Suppressor macrophage treated with lipopolysaccharide for 1 hour (primary cell): ENCODE data around the gene MED16.

Source experiments
- DNase-seq, 3 donors: peaks; one replicate each; pipeline ENCODE4 v3.0.0-alpha.2; 2020 to 2022

The MED16 gene

DNA sequence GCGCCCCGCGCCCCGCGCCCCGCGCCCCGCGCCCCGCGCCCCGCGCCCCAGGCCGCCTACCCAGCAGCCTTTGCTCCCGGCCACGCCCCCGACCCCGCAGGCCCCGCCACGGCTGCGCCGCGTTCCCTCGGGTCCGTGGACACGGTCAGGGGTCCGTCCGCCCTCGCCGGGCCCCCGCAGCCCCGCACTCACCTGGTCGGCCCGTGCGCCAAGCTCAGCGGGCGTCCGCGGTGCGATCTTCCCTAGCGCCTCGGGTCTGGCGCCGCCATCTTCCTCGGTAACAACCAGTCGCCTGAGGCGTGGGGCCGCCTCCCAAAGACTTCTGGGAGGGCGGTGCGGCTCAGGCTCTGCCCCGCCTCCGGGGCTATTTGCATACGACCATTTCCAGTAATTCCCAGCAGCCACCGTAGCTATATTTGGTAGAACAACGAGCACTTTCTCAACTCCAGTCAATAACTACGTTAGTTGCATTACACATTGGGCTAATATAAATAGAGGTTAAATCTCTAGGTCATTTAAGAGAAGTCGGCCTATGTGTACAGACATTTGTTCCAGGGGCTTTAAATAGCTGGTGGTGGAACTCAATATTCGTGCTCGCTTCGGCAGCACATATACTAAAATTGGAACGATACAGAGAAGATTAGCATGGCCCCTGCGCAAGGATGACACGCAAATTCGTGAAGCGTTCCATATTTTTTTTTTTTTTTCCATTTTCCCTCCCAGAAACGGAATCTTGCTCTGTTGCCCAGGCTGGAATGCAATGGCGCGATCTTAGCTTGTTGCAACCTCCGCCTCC, at the start of gene MED16, which contains the start of gene RNU6-9:
Gene MED16 (minus strand): TSS at position 294 of the 796 bp plus-strand sequence. CDS start 2,056 bp downstream, outside the sequence.
Gene RNU6-9 (plus strand): TSS at position 591 of the 796 bp plus-strand sequence.
- DNase-seq, result peak; percentile 96 to 97 (median 97)

GRCh38 chr19:942133-942645, 49.2 kb upstream of the MED16 start:
- no peak for DNase-seq

DNA sequence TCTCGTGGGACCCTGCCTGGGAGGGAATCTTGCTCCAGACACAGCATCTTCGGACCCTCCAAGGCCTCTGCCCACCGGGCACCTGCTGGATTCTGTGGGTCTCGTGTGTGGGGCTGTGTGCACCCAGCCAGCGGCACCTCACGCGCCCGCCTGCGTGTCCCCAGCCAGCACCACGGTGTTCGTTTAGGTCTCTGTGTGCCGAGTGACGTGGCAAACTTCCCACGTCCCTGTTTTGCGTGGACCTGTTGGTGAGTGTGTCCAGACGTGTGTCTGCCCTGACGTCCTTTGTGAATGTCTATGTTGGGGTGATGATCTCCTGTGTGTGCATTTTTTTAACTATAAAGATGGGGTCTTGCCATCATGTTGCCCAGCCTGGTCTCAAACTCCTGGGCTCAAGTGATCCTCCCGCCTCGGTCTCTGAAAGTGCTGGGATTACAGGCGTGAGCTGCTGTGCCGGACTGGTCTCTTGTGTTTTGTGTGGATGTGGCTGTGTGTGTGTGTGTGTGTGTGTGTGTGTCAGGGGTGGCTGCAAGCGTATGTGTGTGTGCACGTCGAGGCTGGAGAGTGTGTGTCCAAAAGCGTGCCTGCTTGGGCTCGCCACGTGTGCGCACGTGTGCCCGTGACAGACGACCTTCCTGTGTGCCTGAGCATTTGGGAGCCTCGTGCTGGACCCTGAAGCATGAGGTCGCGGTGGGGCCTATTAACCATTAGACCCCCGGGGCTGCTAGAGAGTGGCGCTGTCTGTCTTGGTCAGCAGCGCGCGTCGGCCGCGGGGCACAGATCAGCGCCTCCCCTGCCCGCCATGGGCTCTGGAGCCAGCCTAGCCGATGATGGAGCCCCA, 48.5 kb upstream of the MED16 start:
- no peak for DNase-seq

DNA sequence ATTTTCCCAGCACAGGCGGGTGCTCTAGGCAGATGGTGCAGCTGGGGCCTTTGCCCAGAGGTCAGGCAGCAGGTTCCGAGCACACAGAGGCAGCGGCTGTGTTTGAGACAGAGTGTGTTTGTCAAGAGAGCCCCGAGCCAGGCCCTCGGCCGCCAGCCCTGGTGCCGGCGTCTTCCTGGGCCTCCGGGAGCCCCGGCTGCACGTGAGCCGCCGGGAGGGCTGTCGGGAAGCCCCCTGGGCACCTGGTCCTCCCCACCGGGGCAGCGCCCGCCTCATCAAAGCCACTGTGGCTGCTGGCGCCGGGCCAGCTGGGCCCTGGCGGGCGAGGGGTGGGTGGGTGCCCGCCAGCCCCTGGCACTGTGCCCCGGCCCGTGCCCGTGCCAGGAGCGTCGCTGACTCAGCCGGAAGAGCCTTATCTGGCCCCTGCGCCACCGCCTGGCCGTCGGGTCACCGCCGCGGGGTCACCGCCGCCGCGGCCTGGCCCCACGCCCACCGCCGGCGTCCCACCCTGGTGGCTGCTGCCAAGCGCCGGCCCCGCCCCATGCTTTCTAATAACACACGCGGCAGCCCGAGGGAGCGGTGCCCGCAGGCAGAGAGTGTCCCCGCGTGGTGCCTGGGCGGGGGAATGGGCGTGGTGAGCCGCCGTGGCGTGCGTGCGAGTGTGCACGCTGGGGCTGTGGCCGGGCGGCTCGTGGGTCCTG, 47.8 kb upstream of the MED16 start:
- peak; percentile 61 to 78 (median 64) for DNase-seq

DNA sequence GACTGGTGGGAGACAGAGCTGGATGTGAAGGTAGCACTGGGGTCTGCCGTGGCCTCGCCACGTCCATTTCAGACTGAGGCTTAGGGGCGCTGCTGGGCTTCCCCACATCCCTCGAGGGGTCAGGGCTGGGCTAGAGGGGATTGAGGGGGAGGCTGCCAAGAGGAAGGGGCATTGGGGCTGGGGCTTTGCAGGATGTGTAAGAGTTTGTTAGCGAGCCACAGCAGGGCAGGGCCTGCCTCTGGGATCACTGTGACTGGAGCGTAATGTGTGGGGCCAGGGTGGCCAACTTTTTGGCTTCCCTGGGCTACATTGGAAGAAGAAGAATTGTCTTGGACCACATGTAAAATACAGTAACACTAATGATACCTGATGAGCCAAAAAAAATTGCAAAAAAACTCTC, 46.9 kb upstream of the MED16 start:
- no peak for DNase-seq

- no peak for DNase-seq
Observed at GRCh38 chr19:939439-939838, 46.5 kb upstream of the MED16 start.

- no peak for DNase-seq
Observed at GRCh38 chr19:938233-938923, 45.4 kb upstream of the MED16 start.

- peak; percentile 82 to 90 (median 87) for DNase-seq
Observed at GRCh38 chr19:937259-937694, 44.3 kb upstream of the MED16 start.

DNA sequence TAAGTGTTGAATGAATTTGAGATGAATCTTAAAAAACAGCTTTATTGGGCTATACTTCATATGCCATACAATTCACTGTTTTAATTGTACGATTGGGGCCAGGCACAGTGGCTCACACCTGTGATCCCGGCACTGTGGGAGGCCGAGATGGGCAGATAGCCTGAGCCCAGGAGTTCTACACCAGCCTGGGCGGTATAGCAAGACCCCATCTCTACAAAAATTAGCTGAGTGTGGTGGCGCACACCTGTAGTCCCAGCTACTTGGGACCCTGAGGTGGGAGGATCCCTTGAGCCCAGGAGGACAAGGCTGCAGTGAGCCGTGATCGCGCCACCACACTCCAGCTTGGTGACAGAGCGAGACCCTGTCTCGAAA, 43.2 kb upstream of the MED16 start:
- DNase-seq, result no peak

- peak; percentile 66 to 81 (median 71) for DNase-seq
Observed at GRCh38 chr19:934865-935479, 42.0 kb upstream of the MED16 start.

DNA sequence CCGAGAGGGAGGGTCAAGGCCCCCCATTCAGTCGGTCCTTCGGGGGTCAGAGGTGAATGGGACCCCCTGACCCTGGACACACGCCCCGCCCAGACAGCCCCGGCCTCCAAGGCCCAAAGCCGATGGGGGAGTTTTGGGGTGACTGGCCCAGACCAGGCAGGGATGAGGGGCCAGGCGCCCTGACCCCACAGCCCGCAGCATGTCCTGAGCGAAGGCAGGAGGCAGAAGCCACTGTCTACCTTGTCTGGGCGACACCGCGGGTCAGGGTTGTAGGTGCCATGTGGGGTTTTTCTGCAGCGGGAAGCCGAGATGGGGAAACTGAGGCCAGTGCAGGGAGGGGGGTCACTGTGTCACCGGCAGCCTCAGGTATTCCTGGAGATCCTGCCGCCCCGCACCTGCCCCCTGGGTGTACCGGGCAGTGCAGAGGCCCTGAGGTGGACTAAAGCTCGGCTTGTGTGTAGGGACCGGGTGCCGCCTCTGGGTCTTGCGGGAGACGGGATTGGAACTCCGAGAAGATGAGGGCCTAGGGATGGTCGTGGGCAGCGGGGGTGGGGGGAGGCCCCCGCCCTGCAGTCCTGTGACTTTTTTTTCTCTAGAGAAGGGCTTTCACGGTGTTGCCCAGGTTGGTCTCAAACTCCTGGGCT, 41.3 kb upstream of the MED16 start:
- DNase-seq, result no peak

- no peak for DNase-seq
Observed at GRCh38 chr19:933553-933882, 40.5 kb upstream of the MED16 start.

- peak; percentile 77 to 89 (median 79) for DNase-seq
Observed at GRCh38 chr19:932648-933552, 39.9 kb upstream of the MED16 start.

DNA sequence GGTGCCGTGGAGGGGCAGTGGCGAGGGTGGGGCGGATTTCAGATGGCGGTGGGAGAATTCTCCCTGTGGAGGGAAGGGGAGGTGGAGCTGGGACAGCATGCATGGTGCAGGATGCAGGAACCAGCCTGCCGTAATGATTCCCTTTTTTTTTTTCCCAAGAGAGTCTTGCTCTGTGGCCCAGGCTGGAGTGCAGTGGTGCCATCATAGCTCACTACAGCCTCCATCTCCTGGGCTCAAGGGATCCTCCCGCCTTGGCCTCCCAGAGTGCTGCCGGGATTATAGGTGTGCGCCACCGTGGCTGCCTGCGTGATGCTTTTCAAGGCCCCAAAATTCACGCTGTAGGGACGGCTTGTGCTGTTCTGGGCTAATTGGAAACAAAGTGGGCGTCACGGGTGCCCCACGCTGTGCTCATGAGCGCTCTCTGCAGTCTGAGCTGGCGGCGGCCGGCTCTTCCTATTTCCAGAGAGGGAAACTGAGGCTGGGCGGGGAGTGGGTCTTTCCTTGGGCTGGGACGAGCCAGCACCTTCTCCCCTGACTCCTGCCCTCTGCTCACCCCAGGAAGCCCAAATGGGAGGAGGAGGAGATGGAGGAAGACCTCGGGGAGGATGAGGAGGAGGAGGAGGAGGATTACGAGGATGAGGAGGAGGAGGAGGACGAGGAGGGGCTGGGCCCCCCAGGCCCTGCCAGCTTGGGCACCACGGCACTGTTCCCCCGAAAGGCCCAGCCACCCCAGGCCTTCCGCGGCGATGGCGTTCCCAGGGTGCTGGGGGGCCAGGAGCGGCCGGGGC, 39.1 kb upstream of the MED16 start:
- DNase-seq, result no peak

GRCh38 chr19:929891-930258, 36.9 kb upstream of the MED16 start:
- no peak for DNase-seq

- DNase-seq, result no peak
Observed at GRCh38 chr19:929203-929890, 36.4 kb upstream of the MED16 start.

- no peak for DNase-seq
Observed at GRCh38 chr19:928471-929202, 35.6 kb upstream of the MED16 start.

GRCh38 chr19:927780-928401, 34.9 kb upstream of the MED16 start:
- no peak for DNase-seq
